AG08396 (cell line): ENCODE measurements around the gene RXRA.

Experiments used
- DNase-seq: peaks from one replicate; pipeline ENCODE4 v3.0.0; 2012; ENCODE audit warnings: low spot score, mixed read lengths

The RXRA gene

DNA sequence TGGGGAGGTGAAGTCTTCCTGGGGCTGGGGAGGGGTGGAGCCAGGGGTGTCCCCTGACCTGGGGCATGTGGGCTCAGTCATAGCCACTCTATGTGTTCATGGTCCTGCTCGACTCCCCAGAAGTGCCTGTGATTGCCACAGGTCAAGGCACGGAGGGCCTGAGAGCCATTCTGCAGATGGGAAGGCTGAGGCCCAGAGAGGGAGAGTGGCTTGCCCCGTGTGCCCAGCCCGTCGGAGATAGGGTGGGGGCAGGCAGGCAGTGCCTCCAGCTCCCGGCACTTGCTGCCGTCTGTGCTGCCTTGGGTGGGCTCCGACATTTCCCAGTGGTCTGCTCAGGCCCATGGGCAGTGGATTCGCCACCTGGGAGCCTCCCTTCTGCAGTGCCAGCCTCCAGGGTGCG lies 74.0 kb downstream of the RXRA start:
- DNase-seq: no peak

- no peak for DNase-seq
These were observed 75.1 kb downstream of the RXRA start for GRCh38 chr9:134401391-134401790.

DNA sequence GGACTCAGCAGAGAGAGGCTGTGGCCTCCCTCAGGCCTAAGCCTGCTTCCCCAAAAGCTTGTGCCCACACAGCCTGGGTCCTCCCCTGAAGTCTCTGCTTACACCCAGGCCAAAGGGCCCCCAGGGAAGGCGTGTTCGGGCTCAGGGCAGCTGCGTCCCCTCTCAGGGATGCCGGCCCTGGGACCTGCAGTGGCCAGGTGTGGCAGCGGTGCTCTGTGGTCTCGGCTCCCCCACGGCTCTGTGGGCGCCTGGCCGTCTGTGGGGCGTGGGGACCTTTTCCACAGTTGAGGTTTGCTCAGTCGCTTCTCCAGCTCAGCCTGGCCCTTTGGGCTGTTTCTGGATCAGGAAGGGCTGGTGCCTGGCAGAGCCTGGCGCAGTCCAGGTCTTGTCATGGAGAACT lies 75.9 kb downstream of the RXRA start:
- DNase-seq: no peak

DNA sequence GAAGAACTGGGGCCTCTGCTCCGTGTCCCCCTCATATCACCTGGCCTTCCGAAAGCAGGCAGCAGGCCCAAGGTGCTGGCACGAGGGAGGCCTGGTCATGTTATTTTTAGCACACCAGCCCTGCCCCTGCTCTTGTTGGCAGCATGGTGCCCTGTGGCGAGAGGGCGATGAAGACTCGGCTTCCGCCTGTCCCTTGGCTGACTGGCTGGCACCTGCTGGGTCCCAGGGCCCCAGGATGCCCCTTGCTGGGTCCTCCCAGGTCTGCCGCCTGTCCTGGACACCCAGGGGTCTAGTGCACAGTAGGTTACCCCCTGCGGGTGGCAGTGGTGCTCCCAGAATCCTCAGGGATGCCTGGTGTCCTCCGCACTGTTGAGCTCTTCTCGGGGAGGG lies 77.0 kb downstream of the RXRA start:
- DNase-seq: no peak

- DNase-seq: peak; percentile 90
These were observed 77.5 kb downstream of the RXRA start for GRCh38 chr9:134403682-134404301.

- no peak for DNase-seq
These were observed 78.4 kb downstream of the RXRA start for GRCh38 chr9:134404376-134405358.

- DNase-seq: no peak
These were observed 79.3 kb downstream of the RXRA start for GRCh38 chr9:134405527-134405926.

- DNase-seq: no peak
These were observed 80.3 kb downstream of the RXRA start for GRCh38 chr9:134406366-134407120.

DNA sequence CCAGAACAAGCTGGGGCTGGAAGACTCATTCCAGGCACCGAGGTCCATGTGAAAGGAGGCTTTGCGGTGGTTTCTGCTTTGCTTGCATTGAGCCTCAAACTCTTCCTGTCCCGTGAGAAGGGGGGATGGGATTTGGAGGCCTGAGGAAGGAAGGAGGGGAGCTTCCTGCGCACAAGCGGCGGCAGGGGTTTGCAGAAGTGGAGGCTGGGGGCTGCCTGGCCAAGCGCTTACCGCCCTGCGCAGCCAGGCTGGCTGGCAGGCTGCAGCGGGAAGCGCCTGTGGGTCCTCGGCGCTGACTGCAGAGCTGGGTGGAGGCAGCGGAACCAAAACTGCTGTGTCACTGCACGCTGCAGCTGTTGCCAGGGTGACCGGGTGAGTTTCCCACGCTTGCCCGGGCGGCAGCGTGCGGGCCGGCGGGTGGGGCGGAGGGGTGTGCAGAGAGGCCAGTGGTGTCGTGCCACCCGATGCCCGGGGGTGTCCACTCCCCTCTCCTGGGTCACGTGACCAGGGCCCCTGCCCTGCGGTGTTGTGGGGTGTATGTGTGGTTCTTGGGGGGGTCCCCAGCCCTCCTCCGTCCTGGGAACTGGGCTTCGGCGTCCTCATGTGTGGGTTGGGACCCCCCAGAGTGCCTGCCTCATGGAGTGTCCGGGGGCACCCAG lies 81.0 kb downstream of the RXRA start:
- peak; percentile 99 for DNase-seq

DNA sequence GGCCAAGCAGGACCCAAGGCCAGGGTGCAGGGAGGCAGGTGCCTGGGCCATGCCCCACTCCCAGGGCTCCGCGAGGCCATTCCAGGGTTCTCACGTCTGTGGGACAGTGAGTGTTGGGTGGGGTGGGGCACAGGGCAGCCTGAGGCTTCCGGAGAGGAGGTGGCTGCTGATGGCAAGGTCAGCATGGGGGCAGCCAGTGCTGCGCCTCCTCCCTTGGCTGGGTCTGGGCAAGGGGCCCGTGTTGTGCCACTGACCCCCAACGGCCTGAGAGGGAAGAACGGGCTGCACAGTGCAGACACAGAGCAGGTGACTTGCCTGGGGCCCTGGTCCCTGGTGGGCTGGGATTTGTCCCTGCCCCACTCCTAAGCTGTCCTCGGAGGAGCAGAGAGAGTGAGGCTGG lies 82.1 kb downstream of the RXRA start:
- DNase-seq: no peak

DNA sequence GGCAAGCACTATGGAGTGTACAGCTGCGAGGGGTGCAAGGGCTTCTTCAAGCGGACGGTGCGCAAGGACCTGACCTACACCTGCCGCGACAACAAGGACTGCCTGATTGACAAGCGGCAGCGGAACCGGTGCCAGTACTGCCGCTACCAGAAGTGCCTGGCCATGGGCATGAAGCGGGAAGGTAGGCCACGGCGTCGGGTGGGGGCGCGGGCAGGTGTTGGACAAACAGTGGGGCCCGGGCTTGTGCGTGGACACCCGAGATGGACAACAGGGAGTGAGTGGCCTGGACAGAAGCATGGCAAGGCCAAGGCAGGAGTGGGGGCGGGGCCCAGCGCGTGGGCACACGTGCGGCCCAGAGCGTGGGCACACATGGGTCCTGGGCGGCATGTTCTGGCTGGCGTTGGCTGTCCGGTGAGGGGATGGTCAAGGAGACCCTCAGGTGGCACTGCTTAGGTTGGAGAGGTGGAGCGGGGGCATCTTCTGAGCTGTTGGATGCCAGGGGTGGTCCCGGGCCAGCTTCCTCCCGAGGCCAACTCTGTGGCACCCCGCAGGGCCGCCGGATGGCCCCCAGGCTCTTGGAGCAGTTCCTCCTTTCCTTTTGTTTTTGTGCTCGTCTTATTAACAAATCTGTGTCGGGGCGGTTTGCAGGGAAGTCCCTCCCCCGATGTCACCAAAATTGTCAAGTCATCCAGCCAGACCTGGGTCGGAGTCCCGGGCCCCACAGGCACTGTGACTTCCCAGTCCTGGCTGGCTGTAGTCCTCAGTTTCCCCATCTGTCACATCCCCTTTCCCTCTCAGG lies 82.9 kb downstream of the RXRA start:
- DNase-seq: no peak

GRCh38 chr9:134410071-134410834 lies 84.0 kb downstream of the RXRA start:
- DNase-seq: no peak

DNA sequence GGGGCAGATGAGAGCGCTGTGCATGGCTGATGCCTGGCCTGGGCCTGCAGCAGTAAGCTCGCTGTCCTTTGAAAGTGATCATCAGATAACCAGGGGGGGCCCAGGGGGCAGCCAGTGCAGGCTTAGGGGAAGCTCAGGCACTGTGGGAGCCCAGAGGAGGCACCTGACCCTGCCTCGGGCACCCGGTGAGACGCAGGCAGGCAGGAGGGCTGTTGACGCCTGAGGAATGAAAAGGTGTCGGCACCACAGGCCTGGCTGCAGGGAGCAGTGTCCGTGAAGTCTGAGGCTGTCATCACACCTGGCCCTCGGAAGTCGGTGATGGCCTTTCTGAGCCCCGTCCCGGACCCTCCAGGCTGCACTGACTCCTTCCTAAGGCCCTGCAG lies 84.6 kb downstream of the RXRA start:
- no peak for DNase-seq

- no peak for DNase-seq
These were observed 85.4 kb downstream of the RXRA start for GRCh38 chr9:134411440-134412297.

DNA sequence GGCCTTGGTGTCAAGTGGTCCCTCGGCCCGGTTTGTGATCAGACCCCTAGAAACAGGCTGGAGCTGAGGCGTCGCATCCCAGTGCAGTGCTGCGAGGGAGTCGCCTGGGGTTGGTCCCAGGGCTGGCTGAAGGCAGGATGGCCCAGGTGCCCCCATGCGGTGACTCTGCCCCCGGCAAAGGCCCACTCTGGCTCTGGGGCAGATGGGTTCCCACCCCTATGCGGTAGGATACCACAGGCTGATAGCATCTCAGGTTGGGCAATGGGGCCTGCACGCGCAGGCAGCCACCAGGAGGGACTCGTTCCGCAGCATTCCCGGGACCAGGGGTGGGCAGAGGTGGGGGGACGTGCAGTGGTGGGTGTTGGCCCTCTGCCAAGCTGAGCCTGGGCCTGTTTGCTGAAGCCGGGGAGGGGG lies 86.0 kb downstream of the RXRA start:
- no peak for DNase-seq

DNA sequence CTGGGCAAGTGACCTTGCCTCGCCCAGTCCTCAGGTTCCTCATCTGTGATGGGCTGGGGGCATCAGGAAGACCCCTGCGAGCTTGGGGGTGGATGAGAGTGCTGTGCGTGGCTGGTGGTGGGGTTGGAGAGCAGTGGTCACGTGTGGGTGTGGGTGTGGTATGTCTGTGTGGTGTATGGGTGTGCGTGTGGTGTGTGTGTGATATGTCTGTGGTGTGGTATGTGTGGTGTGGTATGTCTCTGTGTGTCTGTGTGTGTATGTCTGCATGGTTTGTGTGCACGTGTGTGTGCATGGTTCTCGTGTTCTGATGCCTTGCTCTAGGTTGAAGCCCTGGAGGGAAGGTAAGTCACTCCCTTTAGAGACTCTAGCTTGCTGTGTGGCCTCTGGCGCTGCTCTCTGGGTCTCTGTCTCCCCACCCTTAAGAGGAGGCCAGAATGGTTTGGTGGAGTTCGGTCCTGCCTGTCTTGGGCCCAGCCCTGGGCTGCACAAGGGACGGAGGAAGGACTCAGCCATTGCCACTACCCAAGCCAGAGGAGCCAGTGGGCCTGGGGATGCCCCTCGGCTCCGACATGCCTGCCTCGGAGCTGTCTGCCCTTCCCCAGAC lies 87.0 kb downstream of the RXRA start:
- DNase-seq: no peak

- DNase-seq: peak; percentile 96
These were observed 87.8 kb downstream of the RXRA start for GRCh38 chr9:134413890-134414623.

DNA sequence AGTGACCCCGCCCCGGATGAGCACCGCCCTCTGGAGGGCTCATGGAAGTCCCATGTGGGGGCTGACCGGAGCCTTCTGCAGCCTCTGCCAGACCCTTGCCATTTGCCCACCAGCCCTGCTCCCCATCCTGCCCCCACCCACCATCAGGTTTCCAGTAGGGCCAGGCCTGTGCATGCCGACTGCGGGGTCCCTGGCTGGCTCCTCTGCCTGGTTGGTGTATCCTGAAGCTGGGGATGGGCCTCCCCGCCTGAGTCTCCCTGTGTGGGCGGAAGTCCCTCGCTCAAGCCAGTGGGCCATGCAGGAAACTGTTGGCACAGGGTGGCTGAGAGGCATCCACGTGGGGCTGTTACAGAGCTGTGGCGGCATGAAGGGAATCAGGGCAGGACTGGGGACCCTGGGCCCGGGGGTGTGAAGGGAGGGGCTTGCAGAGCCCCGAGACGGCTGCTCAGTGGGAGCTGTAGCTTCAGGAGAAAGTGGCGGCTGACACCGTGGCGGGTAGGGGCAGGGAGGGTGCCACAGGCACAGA lies 88.7 kb downstream of the RXRA start:
- DNase-seq: no peak
